ENCODE measurements around the gene MREG.

- TF ChIP-seq CTCF (IDR thresholded peaks at IDR 0.05) (no peak), EZH2 (IDR thresholded peaks at IDR 0.05) (no peak), EZH2phosphoT487 (IDR thresholded peaks at IDR 0.05) (no peak)
Observed at GRCh38 chr2:215919624-215920243, 93.6 kb downstream of the MREG start.

Measured in neural progenitor cell (in vitro differentiated cells).